Iris pigment epithelial cell (primary cell): ENCODE measurements around the gene ABI3.

ENCODE experiments used
- DNase-seq: peaks from one replicate; pipeline ENCODE4 v3.0.0-alpha.2; 2011; ENCODE audit warnings: low read depth

Gene ABI3

GRCh38 chr17:49197346-49197998 is 13.0 kb upstream of the ABI3 start:
- DNase-seq, result no peak

GRCh38 chr17:49198211-49198610 is 12.3 kb upstream of the ABI3 start:
- no peak for DNase-seq

GRCh38 chr17:49200423-49201083 is 10.0 kb upstream of the ABI3 start:
- DNase-seq, result no peak

- peak; percentile 55 for DNase-seq
These were observed 9.0 kb upstream of the ABI3 start for GRCh38 chr17:49201481-49201927.

GRCh38 chr17:49203796-49204195 is 6.7 kb upstream of the ABI3 start:
- no peak for DNase-seq

- no peak for DNase-seq
These were observed 6.0 kb upstream of the ABI3 start for GRCh38 chr17:49204516-49204915.

GRCh38 chr17:49209061-49209571 is 1.4 kb upstream of the ABI3 start:
- no peak for DNase-seq

- no peak for DNase-seq
These were observed 2.9 kb downstream of the ABI3 start for GRCh38 chr17:49213399-49213798.

- no peak for DNase-seq
These were observed 3.3 kb downstream of the ABI3 start for GRCh38 chr17:49213847-49214246.

- DNase-seq, result no peak
These were observed 4.3 kb downstream of the ABI3 start for GRCh38 chr17:49214676-49215360.

GRCh38 chr17:49216482-49216881 is 6.0 kb downstream of the ABI3 start:
- no peak for DNase-seq

- no peak for DNase-seq
These were observed 6.6 kb downstream of the ABI3 start for GRCh38 chr17:49216953-49217650.

GRCh38 chr17:49217651-49218413 is 7.3 kb downstream of the ABI3 start:
- DNase-seq, result no peak

GRCh38 chr17:49218941-49219913 is 8.7 kb downstream of the ABI3 start:
- no peak for DNase-seq

- DNase-seq, result no peak
These were observed 9.5 kb downstream of the ABI3 start for GRCh38 chr17:49219987-49220386.

GRCh38 chr17:49223168-49223516 is 12.6 kb downstream of the ABI3 start:
- DNase-seq, result no peak

- no peak for DNase-seq
These were observed 13.2 kb downstream of the ABI3 start for GRCh38 chr17:49223517-49224197.

GRCh38 chr17:49224198-49224996 is 13.9 kb downstream of the ABI3 start:
- DNase-seq, result no peak

GRCh38 chr17:49224997-49225337 is 14.5 kb downstream of the ABI3 start:
- DNase-seq, result no peak
